Measurements from ENCODE around the gene ROCK2. TPM values are rescaled to one million over a fixed set of nuclear protein-coding genes. Genes with fewer than 3 reads are reported as not detected.

ROCK2 gene
- total and polyA plus RNA-seq, 2 of the 8 experiments (the other 6 are each of a cell fraction or from before 2014, with no cell fraction given), result 2.7 to 29.0 TPM

DNA sequence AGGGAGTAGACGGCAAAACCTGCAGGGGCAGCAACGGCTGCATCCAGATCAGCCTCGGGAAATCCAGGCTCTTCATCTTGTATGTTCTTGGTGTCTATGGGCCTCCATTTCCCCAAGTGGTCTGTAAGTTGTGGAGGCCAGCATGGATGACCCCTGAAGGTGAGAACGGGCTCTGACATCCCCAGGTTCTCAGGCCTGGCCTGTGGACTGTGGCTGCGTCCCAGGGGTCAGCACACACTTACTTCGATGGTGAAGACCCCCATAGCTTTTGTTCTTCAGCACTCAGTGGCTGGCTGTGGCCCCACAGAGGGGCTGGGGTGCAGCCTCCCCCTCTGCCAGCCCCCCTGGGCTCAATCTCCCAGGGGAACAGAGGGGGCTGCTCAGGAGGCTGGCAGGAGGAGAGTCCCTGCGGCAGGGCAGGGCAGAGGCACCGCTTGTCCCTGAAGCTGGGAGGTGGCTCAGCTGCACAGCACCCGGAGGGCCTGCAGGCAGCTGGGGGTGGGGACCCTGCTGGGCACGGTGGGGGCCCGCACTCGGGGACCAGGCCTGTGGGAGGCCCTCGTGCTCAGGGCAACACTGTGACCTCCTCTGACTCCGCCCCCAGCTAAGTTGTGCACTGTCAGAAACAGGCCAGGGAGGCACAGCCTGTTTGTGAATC, 185.4 kb downstream of the ROCK2 start (continued):
- TF ChIP-seq RAD21 (IDR thresholded peaks at IDR 0.05 in 1 of 2, conservative IDR thresholded peaks at IDR 0.05 in 1 of 2; ENCODE audit: low read depth in 2 of 2, low read length in 2 of 2) (no peak), FOSL1 (IDR thresholded peaks at IDR 0.05; ENCODE audit: insufficient read depth, low read depth, low read length) (no peak), CTBP2 (IDR thresholded peaks at IDR 0.05; ENCODE audit: borderline replicate concordance, insufficient read depth, insufficient read length, low read length) (no peak), EZH2 (IDR thresholded peaks at IDR 0.05; ENCODE audit: low read depth, low read length, severe bottlenecking) (no peak), PHF8 (conservative IDR thresholded peaks at IDR 0.05; ENCODE audit: low read depth, low read length) (no peak)
- TF ChIP-seq, protein P1, sequence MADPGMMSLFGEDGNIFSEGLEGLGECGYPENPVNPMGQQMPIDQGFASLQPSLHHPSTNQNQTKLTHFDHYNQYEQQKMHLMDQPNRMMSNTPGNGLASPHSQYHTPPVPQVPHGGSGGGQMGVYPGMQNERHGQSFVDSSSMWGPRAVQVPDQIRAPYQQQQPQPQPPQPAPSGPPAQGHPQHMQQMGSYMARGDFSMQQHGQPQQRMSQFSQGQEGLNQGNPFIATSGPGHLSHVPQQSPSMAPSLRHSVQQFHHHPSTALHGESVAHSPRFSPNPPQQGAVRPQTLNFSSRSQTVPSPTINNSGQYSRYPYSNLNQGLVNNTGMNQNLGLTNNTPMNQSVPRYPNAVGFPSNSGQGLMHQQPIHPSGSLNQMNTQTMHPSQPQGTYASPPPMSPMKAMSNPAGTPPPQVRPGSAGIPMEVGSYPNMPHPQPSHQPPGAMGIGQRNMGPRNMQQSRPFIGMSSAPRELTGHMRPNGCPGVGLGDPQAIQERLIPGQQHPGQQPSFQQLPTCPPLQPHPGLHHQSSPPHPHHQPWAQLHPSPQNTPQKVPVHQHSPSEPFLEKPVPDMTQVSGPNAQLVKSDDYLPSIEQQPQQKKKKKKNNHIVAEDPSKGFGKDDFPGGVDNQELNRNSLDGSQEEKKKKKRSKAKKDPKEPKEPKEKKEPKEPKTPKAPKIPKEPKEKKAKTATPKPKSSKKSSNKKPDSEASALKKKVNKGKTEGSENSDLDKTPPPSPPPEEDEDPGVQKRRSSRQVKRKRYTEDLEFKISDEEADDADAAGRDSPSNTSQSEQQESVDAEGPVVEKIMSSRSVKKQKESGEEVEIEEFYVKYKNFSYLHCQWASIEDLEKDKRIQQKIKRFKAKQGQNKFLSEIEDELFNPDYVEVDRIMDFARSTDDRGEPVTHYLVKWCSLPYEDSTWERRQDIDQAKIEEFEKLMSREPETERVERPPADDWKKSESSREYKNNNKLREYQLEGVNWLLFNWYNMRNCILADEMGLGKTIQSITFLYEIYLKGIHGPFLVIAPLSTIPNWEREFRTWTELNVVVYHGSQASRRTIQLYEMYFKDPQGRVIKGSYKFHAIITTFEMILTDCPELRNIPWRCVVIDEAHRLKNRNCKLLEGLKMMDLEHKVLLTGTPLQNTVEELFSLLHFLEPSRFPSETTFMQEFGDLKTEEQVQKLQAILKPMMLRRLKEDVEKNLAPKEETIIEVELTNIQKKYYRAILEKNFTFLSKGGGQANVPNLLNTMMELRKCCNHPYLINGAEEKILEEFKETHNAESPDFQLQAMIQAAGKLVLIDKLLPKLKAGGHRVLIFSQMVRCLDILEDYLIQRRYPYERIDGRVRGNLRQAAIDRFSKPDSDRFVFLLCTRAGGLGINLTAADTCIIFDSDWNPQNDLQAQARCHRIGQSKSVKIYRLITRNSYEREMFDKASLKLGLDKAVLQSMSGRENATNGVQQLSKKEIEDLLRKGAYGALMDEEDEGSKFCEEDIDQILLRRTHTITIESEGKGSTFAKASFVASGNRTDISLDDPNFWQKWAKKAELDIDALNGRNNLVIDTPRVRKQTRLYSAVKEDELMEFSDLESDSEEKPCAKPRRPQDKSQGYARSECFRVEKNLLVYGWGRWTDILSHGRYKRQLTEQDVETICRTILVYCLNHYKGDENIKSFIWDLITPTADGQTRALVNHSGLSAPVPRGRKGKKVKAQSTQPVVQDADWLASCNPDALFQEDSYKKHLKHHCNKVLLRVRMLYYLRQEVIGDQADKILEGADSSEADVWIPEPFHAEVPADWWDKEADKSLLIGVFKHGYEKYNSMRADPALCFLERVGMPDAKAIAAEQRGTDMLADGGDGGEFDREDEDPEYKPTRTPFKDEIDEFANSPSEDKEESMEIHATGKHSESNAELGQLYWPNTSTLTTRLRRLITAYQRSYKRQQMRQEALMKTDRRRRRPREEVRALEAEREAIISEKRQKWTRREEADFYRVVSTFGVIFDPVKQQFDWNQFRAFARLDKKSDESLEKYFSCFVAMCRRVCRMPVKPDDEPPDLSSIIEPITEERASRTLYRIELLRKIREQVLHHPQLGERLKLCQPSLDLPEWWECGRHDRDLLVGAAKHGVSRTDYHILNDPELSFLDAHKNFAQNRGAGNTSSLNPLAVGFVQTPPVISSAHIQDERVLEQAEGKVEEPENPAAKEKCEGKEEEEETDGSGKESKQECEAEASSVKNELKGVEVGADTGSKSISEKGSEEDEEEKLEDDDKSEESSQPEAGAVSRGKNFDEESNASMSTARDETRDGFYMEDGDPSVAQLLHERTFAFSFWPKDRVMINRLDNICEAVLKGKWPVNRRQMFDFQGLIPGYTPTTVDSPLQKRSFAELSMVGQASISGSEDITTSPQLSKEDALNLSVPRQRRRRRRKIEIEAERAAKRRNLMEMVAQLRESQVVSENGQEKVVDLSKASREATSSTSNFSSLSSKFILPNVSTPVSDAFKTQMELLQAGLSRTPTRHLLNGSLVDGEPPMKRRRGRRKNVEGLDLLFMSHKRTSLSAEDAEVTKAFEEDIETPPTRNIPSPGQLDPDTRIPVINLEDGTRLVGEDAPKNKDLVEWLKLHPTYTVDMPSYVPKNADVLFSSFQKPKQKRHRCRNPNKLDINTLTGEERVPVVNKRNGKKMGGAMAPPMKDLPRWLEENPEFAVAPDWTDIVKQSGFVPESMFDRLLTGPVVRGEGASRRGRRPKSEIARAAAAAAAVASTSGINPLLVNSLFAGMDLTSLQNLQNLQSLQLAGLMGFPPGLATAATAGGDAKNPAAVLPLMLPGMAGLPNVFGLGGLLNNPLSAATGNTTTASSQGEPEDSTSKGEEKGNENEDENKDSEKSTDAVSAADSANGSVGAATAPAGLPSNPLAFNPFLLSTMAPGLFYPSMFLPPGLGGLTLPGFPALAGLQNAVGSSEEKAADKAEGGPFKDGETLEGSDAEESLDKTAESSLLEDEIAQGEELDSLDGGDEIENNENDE (IDR thresholded peaks at IDR 0.05; ENCODE audit: insufficient replicate concordance, low read length), result no peak

Measured in H1 (cell line).